ENCODE results near the gene SCG2. TPM values are rescaled to one million over a fixed set of nuclear protein-coding genes. Genes with fewer than 3 reads are reported as not detected.
"Not testable (repeated sequence)": the region's sequence is repeated elsewhere in the genome, so short reads cannot be mapped to it uniquely, and the experiment has no call there.

Gene SCG2
- total RNA-seq, 1 experiment from 2014 or later, result not detected

GRCh38 chr2:223597076-223597475 is 5.1 kb downstream of the SCG2 start:
- no peaks in the 10 kb centered on the region for H3K9me3 ChIP-seq (replicated peaks)
- no peaks in the 10 kb centered on the region for H3K4me1 ChIP-seq
- H3K4me3 ChIP-seq, result no peak overlapping the region
- H3K36me3 ChIP-seq, result no peaks in the 10 kb centered on the region
- no peak overlapping the region for H3K27ac ChIP-seq
- DNase-seq, result no peak
- no peaks in the 10 kb centered on the region for H3K27me3 ChIP-seq

GRCh38 chr2:223596208-223596607 is 6.0 kb downstream of the SCG2 start:
- no peak for DNase-seq
- H3K4me1 ChIP-seq, result no peaks in the 10 kb centered on the region
- no peaks in the 10 kb centered on the region for H3K9me3 ChIP-seq (replicated peaks)
- no peaks in the 10 kb centered on the region for H3K27me3 ChIP-seq
- no peak overlapping the region for H3K27ac ChIP-seq
- H3K36me3 ChIP-seq, result no peaks in the 10 kb centered on the region
- H3K4me3 ChIP-seq, result no peak overlapping the region

- Histone ChIP-seq H3K36me3 (no peaks in the 10 kb centered on the region), H3K4me3 (no peak overlapping the region), H3K9me3 (replicated peaks) (no peaks in the 10 kb centered on the region), H3K27ac (no peak overlapping the region), H3K27me3 (no peaks in the 10 kb centered on the region), H3K4me1 (no peaks in the 10 kb centered on the region)
- no peak for DNase-seq
These were observed 7.3 kb downstream of the SCG2 start for GRCh38 chr2:223594831-223595230.

GRCh38 chr2:223594259-223594658 is 7.9 kb downstream of the SCG2 start:
- H3K36me3 ChIP-seq, result no peaks in the 10 kb centered on the region

GRCh38 chr2:223592689-223593088 is 9.5 kb downstream of the SCG2 start:
- not testable (repeated sequence) for H3K4me3 ChIP-seq; H3K27me3 ChIP-seq; H3K4me1 ChIP-seq; DNase-seq; H3K9me3 ChIP-seq (replicated peaks); H3K36me3 ChIP-seq; H3K27ac ChIP-seq

More at GRCh38 chr2:223594259-223594658, 7.9 kb downstream of the SCG2 start:
- Histone ChIP-seq H3K9me3 (replicated peaks) (no peaks in the 10 kb centered on the region), H3K27me3 (no peaks in the 10 kb centered on the region), H3K27ac (no peak overlapping the region), H3K4me1 (no peaks in the 10 kb centered on the region), H3K4me3 (no peak overlapping the region)
- no peak for DNase-seq

- H3K4me1 ChIP-seq, result no peaks in the 10 kb centered on the region
- H3K36me3 ChIP-seq, result no peaks in the 10 kb centered on the region
- H3K27me3 ChIP-seq, result no peaks in the 10 kb centered on the region
- no peak for DNase-seq
- no peak overlapping the region for H3K27ac ChIP-seq
- no peaks in the 10 kb centered on the region for H3K9me3 ChIP-seq (replicated peaks)
- H3K4me3 ChIP-seq, result no peak overlapping the region
These were observed 10.6 kb downstream of the SCG2 start for GRCh38 chr2:223591596-223591995.

- Histone ChIP-seq H3K4me3 (no peak overlapping the region), H3K27ac (no peak overlapping the region), H3K36me3 (no peaks in the 10 kb centered on the region), H3K27me3 (no peaks in the 10 kb centered on the region), H3K9me3 (replicated peaks) (no peaks in the 10 kb centered on the region), H3K4me1 (no peaks in the 10 kb centered on the region)
- DNase-seq, result no peak
These were observed 11.2 kb downstream of the SCG2 start for GRCh38 chr2:223590964-223591363.

- H3K9me3 ChIP-seq (replicated peaks), result no peaks in the 10 kb centered on the region
- H3K27me3 ChIP-seq, result no peaks in the 10 kb centered on the region
- H3K4me1 ChIP-seq, result no peaks in the 10 kb centered on the region
- H3K4me3 ChIP-seq, result no peak overlapping the region
- no peak overlapping the region for H3K27ac ChIP-seq
- no peak for DNase-seq
- H3K36me3 ChIP-seq, result no peaks in the 10 kb centered on the region
These were observed 12.3 kb downstream of the SCG2 start for GRCh38 chr2:223589901-223590300.

GRCh38 chr2:223588251-223588650 is 13.9 kb downstream of the SCG2 start:
- no peak for DNase-seq
- no peak overlapping the region for H3K27ac ChIP-seq
- H3K4me3 ChIP-seq, result no peak overlapping the region
- no peaks in the 10 kb centered on the region for H3K27me3 ChIP-seq
- H3K36me3 ChIP-seq, result no peaks in the 10 kb centered on the region
- H3K4me1 ChIP-seq, result no peaks in the 10 kb centered on the region
- no peaks in the 10 kb centered on the region for H3K9me3 ChIP-seq (replicated peaks)

GRCh38 chr2:223587301-223587700 is 14.9 kb downstream of the SCG2 start:
- Histone ChIP-seq H3K4me3 (no peak overlapping the region), H3K4me1 (no peaks in the 10 kb centered on the region), H3K27ac (no peak overlapping the region), H3K9me3 (replicated peaks) (no peaks in the 10 kb centered on the region), H3K27me3 (no peaks in the 10 kb centered on the region), H3K36me3 (no peaks in the 10 kb centered on the region)
- no peak for DNase-seq

- Histone ChIP-seq H3K4me3 (no peak overlapping the region), H3K4me1 (no peaks in the 10 kb centered on the region), H3K27ac (no peak overlapping the region), H3K27me3 (no peaks in the 10 kb centered on the region), H3K9me3 (replicated peaks) (no peaks in the 10 kb centered on the region), H3K36me3 (no peaks in the 10 kb centered on the region)
- no peak for DNase-seq
These were observed 15.9 kb downstream of the SCG2 start for GRCh38 chr2:223586261-223586660.

GRCh38 chr2:223585666-223586065 is 16.5 kb downstream of the SCG2 start:
- Histone ChIP-seq H3K27ac (no peak overlapping the region), H3K27me3 (no peaks in the 10 kb centered on the region), H3K9me3 (replicated peaks) (no peaks in the 10 kb centered on the region), H3K36me3 (no peaks in the 10 kb centered on the region), H3K4me3 (no peak overlapping the region), H3K4me1 (no peaks in the 10 kb centered on the region)
- no peak for DNase-seq

GRCh38 chr2:223582001-223582400 is 20.2 kb downstream of the SCG2 start:
- no peaks in the 10 kb centered on the region for H3K4me1 ChIP-seq
- no peaks in the 10 kb centered on the region for H3K9me3 ChIP-seq (replicated peaks)
- no peak for DNase-seq
- H3K4me3 ChIP-seq, result no peak overlapping the region
- no peaks in the 10 kb centered on the region for H3K27me3 ChIP-seq
- H3K36me3 ChIP-seq, result no peaks in the 10 kb centered on the region
- no peak overlapping the region for H3K27ac ChIP-seq

- Histone ChIP-seq H3K9me3 (replicated peaks) (no peaks in the 10 kb centered on the region), H3K27me3 (no peaks in the 10 kb centered on the region), H3K4me1 (no peaks in the 10 kb centered on the region), H3K27ac (no peak overlapping the region), H3K4me3 (no peak overlapping the region), H3K36me3 (no peaks in the 10 kb centered on the region)
- DNase-seq, result peak in 1 of 2 experiments; percentile 13
These were observed 21.2 kb downstream of the SCG2 start for GRCh38 chr2:223580951-223581350.

- no peak overlapping the region for H3K4me3 ChIP-seq
- no peak for DNase-seq
These were observed 23.3 kb downstream of the SCG2 start for GRCh38 chr2:223578846-223579245.

GRCh38 chr2:223576873-223577272 is 25.3 kb downstream of the SCG2 start:
- no peak overlapping the region for H3K27ac ChIP-seq
- no peaks in the 10 kb centered on the region for H3K36me3 ChIP-seq
- no peak overlapping the region for H3K4me3 ChIP-seq
- H3K9me3 ChIP-seq (replicated peaks), result no peaks in the 10 kb centered on the region
- H3K4me1 ChIP-seq, result no peaks in the 10 kb centered on the region
- DNase-seq, result peak; percentile 13 to 44
- H3K27me3 ChIP-seq, result 0 out of 2 replicates have a peak, but pooled peaks cover 3% of the 10 kb centered on the region

More at GRCh38 chr2:223578846-223579245, 23.3 kb downstream of the SCG2 start:
- Histone ChIP-seq H3K4me1 (no peaks in the 10 kb centered on the region), H3K27ac (no peak overlapping the region), H3K36me3 (no peaks in the 10 kb centered on the region), H3K27me3 (0 out of 2 replicates have a peak, but pooled peaks cover 3% of the 10 kb centered on the region), H3K9me3 (replicated peaks) (no peaks in the 10 kb centered on the region)
